HG02763 (cell line): ENCODE measurements around the gene ST3GAL5.
A peak's percentile ranks its signal among the peaks of the same experiment; 100 is the strongest.
"Not testable (repeated sequence)": the region's sequence is repeated elsewhere in the genome, so short reads cannot be mapped to it uniquely, and the experiment has no call there.

ENCODE experiments used
- ATAC-seq: cut with Tn5 transposase; IDR thresholded peaks from one replicate; pipeline ENCODE4 v1.9.1; 2021; ENCODE audit warnings: mild to moderate bottlenecking, moderate library complexity; ENCODE audit not compliant: unreplicated experiment

ST3GAL5 gene

DNA sequence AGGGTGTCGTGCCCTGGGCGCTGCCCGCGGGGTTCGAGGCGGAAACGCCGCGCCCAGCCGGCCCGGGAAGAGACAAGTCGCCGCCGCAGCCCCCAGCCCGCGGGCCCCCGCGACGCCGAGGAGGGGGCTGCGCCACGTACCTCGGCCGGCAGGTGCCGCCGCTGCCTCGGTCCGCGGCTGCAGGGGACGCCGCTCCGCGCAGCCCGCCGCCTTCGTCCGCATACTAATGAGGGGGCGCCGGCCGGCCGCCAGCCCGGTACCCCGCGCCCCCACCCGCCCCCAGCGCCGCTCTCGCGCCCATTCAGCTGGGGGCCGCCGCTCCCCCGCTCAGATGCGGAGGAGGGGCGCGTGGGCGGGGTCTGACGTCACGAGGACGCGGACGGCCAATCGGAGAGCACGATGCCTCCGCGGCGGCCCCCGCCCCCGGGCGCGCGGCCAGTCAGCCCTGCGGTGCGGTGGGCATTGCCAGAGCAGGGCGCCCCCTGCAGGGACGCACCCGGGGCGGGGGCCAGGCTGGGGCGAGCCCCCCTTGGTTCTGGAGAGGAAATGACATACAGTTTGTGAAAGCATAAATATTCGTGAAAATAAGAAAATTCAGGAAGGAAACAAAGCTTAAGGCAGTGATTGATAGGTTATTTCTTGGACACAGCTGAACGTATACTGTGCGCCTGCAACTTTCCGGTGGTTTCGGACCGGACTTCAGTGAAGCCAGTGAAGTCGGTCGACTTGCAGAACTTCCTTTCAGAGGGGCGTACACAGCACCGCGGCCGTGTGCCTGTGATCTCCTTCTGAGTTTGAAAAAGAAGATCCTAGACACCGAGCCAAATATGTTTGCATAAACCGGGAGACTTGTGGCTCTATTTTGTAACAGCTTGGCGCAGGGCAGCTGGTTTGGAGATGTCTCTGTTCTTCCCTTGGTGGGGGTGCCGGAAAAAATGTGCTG is at the start of gene ST3GAL5:
Gene ST3GAL5 (minus strand): TSS at position 307 of the 943 bp plus-strand sequence. CDS start 85 bp downstream, at position 222.
- ATAC-seq: peak; percentile 82

- ATAC-seq: no peak
These were observed 49.7 kb upstream of the ST3GAL5 start for GRCh38 chr2:85938456-85938855.

GRCh38 chr2:85937069-85937439 is 48.3 kb upstream of the ST3GAL5 start:
- ATAC-seq: no peak

DNA sequence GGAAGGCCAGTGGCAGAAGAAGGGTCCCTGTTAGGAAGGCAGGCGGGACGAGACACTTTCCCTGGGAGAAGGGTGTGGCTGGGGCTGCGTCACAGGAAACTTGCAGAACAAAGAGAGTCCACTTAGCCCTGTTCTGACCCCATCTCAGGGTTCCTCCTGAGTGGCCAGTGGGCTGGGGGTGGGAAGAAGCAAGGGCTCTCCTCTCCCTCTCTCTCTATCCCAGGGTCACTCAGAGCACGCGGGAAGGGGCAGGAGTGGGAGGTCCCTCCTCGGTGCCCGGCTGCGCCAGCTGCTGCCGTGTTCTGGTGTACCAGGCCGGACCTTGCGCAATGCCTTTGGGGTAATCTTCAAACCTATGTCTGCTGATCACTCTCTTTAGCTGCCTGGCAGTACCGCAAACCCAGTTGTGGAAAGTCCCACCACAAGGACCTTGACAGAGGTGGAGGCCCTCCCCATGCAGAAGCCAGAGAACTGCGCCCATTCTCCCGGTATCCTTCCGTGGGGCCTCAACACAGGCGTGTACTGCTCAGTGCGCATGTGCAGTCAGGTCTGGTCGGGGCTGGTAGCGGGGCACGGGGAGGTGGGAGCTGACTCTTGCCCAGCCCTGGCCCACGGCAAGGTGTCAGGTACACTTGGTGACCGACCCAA is 47.8 kb upstream of the ST3GAL5 start:
- no peak for ATAC-seq

GRCh38 chr2:85935746-85936208 is 47.0 kb upstream of the ST3GAL5 start:
- no peak for ATAC-seq

- ATAC-seq: no peak
These were observed 46.5 kb upstream of the ST3GAL5 start for GRCh38 chr2:85935170-85935745.

GRCh38 chr2:85933753-85934594 is 45.2 kb upstream of the ST3GAL5 start:
- no peak for ATAC-seq

DNA sequence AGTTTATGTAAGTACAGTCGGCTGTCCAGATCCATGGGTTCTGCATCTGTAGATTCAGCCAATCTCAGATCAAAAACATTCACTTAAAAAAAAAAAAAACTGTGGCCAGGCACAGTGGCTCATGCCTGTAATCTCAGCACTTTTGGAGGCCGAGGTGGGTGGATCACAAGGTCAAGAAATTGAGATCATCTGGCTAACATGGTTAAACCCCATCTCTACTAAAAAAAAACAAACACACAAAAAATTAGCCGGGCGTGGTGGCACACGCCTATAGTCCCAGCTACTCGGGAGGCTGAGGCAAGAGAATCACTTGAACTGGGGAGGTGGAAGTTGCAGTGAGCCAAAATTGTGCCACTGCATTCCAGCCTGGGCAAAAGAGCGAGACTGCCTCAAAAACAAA is 42.4 kb upstream of the ST3GAL5 start:
- ATAC-seq: not testable (repeated sequence)

- no peak for ATAC-seq
These were observed 41.6 kb upstream of the ST3GAL5 start for GRCh38 chr2:85930129-85931124.

DNA sequence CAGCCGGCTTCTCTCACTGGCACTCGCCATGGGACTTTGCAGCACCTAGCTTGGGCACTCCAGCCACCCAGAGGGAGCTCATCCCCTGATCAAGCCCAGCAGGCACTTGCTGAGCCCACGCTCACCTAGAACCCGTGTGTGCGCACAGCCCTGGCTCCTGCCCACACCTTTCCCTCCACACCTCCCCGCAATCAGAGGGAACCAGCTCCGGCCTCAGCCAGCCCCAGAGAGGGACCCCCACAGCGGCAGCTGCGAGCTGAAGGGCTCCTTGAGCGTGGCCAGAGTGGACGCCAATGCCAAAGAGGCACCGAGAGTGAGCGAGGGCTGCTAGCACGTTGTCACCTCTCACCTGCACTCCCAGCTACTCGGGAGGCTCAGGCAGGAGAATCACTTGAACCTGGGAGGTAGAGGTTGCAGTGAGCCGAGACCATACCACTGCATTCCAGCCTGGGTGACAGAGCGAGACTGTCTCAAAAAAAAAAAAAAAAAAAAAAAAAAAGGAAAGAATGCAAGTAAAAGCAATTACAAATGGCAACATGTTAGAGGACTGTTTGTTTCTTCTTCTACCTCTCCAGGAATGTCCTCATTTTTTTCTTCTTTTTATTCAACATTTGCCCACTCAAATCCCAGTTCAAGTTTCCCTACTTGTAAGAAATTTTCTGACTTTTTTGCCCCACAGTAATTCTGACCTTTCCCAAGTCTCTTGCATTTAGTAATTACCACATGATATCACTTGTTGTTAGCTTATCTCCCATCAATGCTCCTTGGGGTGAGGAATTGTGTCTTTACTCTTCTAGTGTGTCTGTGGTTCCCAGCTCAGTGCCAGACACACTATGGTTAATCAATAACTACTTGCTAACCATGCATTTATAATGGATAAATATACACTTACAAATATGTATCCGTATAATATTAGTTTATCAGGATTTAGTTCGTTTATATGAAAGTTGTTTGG is 40.6 kb upstream of the ST3GAL5 start:
- no peak for ATAC-seq

GRCh38 chr2:85926931-85927661 is 38.3 kb upstream of the ST3GAL5 start:
- ATAC-seq: no peak

GRCh38 chr2:85926526-85926925 is 37.7 kb upstream of the ST3GAL5 start:
- no peak for ATAC-seq

DNA sequence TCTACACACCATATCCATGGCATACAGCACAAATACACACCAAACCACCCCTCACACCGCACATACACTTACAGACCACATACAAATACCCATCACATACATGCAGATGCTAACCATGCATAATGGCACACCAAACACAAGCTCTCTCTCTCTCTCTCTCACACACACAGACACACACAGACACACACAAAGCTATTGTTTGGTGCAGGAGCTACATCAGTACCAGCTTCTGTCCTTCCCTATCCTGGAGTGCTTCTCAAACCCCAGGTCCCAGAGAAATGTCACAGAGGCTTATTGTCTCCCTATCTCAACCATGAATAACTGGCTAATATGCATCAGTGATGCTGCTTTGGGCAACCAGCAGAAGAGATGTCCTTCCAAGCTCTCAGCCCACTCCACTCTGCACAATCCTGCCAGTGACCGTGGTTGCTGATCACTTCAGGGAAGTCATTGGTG is 36.5 kb upstream of the ST3GAL5 start:
- no peak for ATAC-seq

DNA sequence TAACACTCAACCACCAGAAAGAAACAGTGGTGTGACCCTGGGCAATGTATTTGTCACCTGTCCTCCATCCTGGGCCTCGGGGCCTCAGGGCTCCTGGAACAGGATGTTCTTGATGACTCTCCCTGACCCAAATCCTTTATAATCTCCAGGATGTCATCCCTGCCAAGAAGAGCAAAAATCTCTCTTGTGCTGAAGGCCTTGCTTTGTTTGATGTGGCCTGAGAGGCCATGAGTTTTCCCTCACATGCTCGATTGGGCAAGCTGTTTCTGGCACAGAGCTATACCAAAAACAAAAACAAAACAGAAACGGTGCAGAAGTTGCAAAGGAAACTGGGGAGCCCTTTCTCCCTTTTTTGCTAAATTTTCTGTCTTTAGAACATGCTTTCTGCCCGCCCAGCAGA is 35.7 kb upstream of the ST3GAL5 start:
- ATAC-seq: no peak

DNA sequence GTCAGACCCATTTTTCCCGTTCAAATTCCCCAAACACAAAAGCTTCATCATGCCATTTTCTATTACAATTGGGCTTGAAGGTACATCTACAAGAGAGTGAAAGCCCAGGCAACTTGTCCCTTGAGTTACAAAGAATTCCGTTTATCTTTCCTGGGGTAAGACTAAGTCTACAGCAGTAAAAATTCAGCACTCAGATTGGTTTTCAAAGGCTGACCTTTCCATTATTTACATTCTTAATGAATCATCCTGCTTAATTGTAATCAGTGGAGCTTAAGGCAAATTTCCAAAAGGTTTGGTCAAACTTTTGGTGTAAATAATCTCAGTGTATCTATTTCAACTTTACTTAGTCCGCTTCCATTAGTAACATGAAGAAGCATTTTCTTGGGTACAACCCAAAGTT is 33.4 kb upstream of the ST3GAL5 start:
- no peak for ATAC-seq

GRCh38 chr2:85921659-85922058 is 32.9 kb upstream of the ST3GAL5 start:
- no peak for ATAC-seq

- ATAC-seq: no peak
These were observed 32.2 kb upstream of the ST3GAL5 start for GRCh38 chr2:85920810-85921545.
